Peyer's patch (tissue), 4 donors: ENCODE results near the gene WFIKKN2.

Experiments
- CTCF ChIP-seq, 6 experiments: fragments of 450-650 bp in 4 of 6; fragments of 200-600 bp in 2 of 6; sonication (generic) in 1 of 6; IDR thresholded peaks; one replicate each; pipeline ENCODE4 v1.5.1; 2017 to 2019; ENCODE audit warnings: antibody characterized with exemption in 6 of 6, mild to moderate bottlenecking in 3 of 6, moderate library complexity in 1 of 6
- POLR2A ChIP-seq, 2 donors: fragments of 450-650 bp; IDR thresholded peaks; one replicate each; pipeline ENCODE4 v1.5.1; 2017; ENCODE audit warnings: antibody characterized with exemption in 2 of 2, mild to moderate bottlenecking in 2 of 2, moderate library complexity in 2 of 2

GRCh38 chr17:50828508-50829170, 6.7 kb upstream of the WFIKKN2 start:
- TF ChIP-seq CTCF (IDR thresholded peaks at IDR 0.05) (no peak), POLR2A (IDR thresholded peaks at IDR 0.05) (no peak)
